Colonic mucosa (tissue), 4 donors: ENCODE measurements around the gene GRK3. TPM values are rescaled to one million over a fixed set of nuclear protein-coding genes. Genes with fewer than 3 reads are reported as not detected.
"Not testable (repeated sequence)": the region's sequence is repeated elsewhere in the genome, so short reads cannot be mapped to it uniquely, and the experiment has no call there.

Experiments used
- DNase-seq: peaks from one replicate; pipeline ENCODE4 v3.0.0-alpha.2; 2020
- H3K27ac ChIP-seq: fragments of 200-600 bp; one replicate; pipeline ENCODE4 v1.8.0; 2021
- H3K27me3 ChIP-seq: fragments of 200-600 bp; one replicate; pipeline ENCODE4 v1.8.0; 2021
- H3K36me3 ChIP-seq: fragments of 200-600 bp; one replicate; pipeline ENCODE4 v1.8.0; 2021
- H3K4me1 ChIP-seq: fragments of 200-600 bp; one replicate; pipeline ENCODE4 v1.8.0; 2021; ENCODE audit warnings: mild to moderate bottlenecking
- H3K4me3 ChIP-seq: fragments of 200-600 bp; one replicate; pipeline ENCODE4 v1.8.0; 2021
- H3K9ac ChIP-seq, 2 donors: one replicate each; pipeline ENCODE4 v1.7.0; 2013; ENCODE audit warnings: control low read depth in 2 of 2, low read depth in 2 of 2, low read length in 2 of 2
- H3K9me3 ChIP-seq: fragments of 200-600 bp; one replicate; pipeline ENCODE4 v1.8.0; 2021
- CTCF ChIP-seq: fragments of 200-600 bp; IDR thresholded peaks from one replicate; pipeline ENCODE4 v1.8.0; 2022; ENCODE audit warnings: antibody characterized with exemption, mild to moderate bottlenecking
- intact Hi-C: fragments of 100-400 bp; cut with DNase I; formaldehyde crosslinking; loops from one replicate; pipeline ENCODE4 v1.14.1; 2022
- total RNA-seq, 2 donors: library from RNA; stranded (reverse); fragmentation: NEBNext Ultra II Directional in 1 of 2; extraction: Animal tissue kit (Norgen Biotek cat#: 25700) in 1 of 2; gene quantifications; one replicate each; pipeline ENCODE4 v1.2.1, GENCODE V29; 2021
- donor health status: healthy.
- donor health status: DM: no; HTN: no; CAD: no.
- donor health status: DM: no; HTN: no; CAD: no.

GRK3 gene
- total RNA-seq, 2 donors from 2014 or later = 2.9 to 5.3 TPM

- H3K9me3 ChIP-seq = no peaks in the 10 kb centered on the region
- intact Hi-C loops = loop anchor here (5.0 kb wide), 1 partner anchor 240 kb away; no protein-coding TSS in a partner anchor
These were observed 137.6 kb downstream of the GRK3 start for GRCh38 chr22:25702040-25702439.

GRCh38 chr22:25702571-25703167 lies 138.2 kb downstream of the GRK3 start:
- intact Hi-C loops = loop anchor here (5.0 kb wide), 1 partner anchor 240 kb away; no protein-coding TSS in a partner anchor
- Histone ChIP-seq H3K9ac (no peak overlapping the region), H3K4me1 (no peaks in the 10 kb centered on the region), H3K27me3 (no peaks in the 10 kb centered on the region), H3K36me3 (no peaks in the 10 kb centered on the region), H3K27ac (no peak overlapping the region), H3K4me3 (no peak overlapping the region), H3K9me3 (no peaks in the 10 kb centered on the region)
- DNase-seq = no peak
- no peak for TF ChIP-seq CTCF

More at GRCh38 chr22:25702040-25702439, 137.6 kb downstream of the GRK3 start:
- H3K36me3 ChIP-seq = no peaks in the 10 kb centered on the region
- peak; percentile 27 for TF ChIP-seq CTCF
- no peak for DNase-seq
- H3K4me1 ChIP-seq = no peaks in the 10 kb centered on the region
- no peak overlapping the region for H3K9ac ChIP-seq
- no peak overlapping the region for H3K4me3 ChIP-seq
- H3K27ac ChIP-seq = no peak overlapping the region
- H3K27me3 ChIP-seq = no peaks in the 10 kb centered on the region

- intact Hi-C loops = loop anchor here (5.0 kb wide), 1 partner anchor 242 kb away; no protein-coding TSS in a partner anchor
- Histone ChIP-seq H3K9ac (no peak overlapping the region), H3K27ac (no peak overlapping the region), H3K36me3 (no peaks in the 10 kb centered on the region), H3K27me3 (no peaks in the 10 kb centered on the region), H3K9me3 (no peaks in the 10 kb centered on the region), H3K4me1 (no peaks in the 10 kb centered on the region), H3K4me3 (no peak overlapping the region)
- no peak for DNase-seq
- no peak for TF ChIP-seq CTCF
These were observed 140.2 kb downstream of the GRK3 start for GRCh38 chr22:25704701-25705100.

GRCh38 chr22:25706197-25706596 lies 141.7 kb downstream of the GRK3 start:
- intact Hi-C loops = no loop called here
- H3K9me3 ChIP-seq = no peaks in the 10 kb centered on the region
- no peaks in the 10 kb centered on the region for H3K27me3 ChIP-seq
- no peak overlapping the region for H3K27ac ChIP-seq
- H3K4me3 ChIP-seq = no peak overlapping the region
- H3K4me1 ChIP-seq = no peaks in the 10 kb centered on the region
- TF ChIP-seq CTCF = no peak
- H3K9ac ChIP-seq = no peak overlapping the region
- no peaks in the 10 kb centered on the region for H3K36me3 ChIP-seq
- no peak for DNase-seq

- H3K4me1 ChIP-seq, intact Hi-C loops, H3K9me3 ChIP-seq, H3K4me3 ChIP-seq, H3K36me3 ChIP-seq, H3K9ac ChIP-seq, H3K27me3 ChIP-seq, H3K27ac ChIP-seq, DNase-seq: not testable (repeated sequence)
These were observed 144.0 kb downstream of the GRK3 start for GRCh38 chr22:25708430-25708829.

- Histone ChIP-seq H3K4me1 (no peaks in the 10 kb centered on the region), H3K27ac (no peak overlapping the region), H3K4me3 (no peak overlapping the region), H3K9ac (no peak overlapping the region), H3K9me3 (no peaks in the 10 kb centered on the region), H3K36me3 (no peaks in the 10 kb centered on the region), H3K27me3 (no peaks in the 10 kb centered on the region)
- intact Hi-C loops = no loop called here
- no peak for DNase-seq
- no peak for TF ChIP-seq CTCF
These were observed 145.3 kb downstream of the GRK3 start for GRCh38 chr22:25709758-25710157.
